ENCODE measurements around the gene CGNL1.

Gene CGNL1

DNA sequence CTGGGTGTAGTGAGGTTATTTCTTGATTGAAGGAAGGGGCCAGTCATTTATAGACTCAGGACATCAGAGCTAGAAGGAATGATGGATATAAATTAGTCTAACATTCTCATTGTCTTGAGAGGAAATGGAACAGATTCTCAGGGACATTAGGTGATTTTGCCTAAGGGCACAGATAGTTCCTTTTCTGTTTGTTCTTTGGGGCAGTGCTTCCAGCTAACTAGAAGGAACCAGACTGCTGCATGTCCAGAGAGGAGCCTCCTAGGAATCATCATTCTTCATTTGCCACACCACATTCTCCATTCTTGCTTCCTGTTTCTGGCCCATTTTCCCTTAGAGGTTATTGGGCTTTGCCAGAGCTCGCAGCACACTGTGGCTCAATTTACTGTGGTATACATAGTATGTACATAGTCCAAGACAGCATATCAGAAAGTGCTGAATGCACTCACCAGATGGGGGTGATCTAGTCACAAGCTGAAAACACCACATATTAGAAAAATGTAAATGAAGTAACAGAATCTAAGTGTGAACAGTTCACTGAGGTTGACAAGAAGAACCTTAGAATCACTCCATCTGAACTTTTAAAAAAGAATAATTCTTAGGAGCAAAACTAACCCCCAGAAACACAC, 152.7 kb downstream of the CGNL1 start:
- H3K4me1 Mint-ChIP-seq (ENCODE audit: low read depth) = no peaks in the 10 kb centered on the region
- no peaks in the 10 kb centered on the region for H3K36me3 Mint-ChIP-seq (ENCODE audit: low read depth)
- H3K4me3 Mint-ChIP-seq = no peak overlapping the region
- H3K27me3 Mint-ChIP-seq (ENCODE audit: low read depth) = peaks cover 27% of the 10 kb centered on the region
- no peaks in the 10 kb centered on the region for H3K9me3 Mint-ChIP-seq
- H3K27ac Mint-ChIP-seq = no peak overlapping the region

DNA sequence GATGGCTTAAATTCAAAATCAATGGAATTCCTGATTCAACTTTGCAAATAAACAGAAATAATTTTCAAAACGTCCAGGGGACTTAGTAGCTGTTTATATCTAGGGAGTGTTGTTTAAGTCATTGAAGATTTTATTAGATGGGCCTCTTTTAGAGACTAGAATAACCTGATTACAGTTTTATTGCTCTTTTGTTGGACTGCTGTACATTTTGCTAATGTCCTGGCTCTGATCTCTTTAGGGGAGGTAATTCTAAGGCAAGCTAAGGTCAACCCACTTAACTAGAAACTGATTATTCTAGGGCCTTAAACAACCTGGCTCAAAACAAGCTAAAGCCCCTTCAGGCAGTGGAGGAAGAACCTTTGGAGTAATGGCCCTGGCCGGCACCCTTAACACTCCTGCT, 153.4 kb downstream of the CGNL1 start:
- H3K4me3 Mint-ChIP-seq = no peak overlapping the region
- no peaks in the 10 kb centered on the region for H3K36me3 Mint-ChIP-seq (ENCODE audit: low read depth)
- H3K27ac Mint-ChIP-seq = no peak overlapping the region
- no peaks in the 10 kb centered on the region for H3K9me3 Mint-ChIP-seq
- H3K27me3 Mint-ChIP-seq (ENCODE audit: low read depth) = peaks cover 34% of the 10 kb centered on the region
- H3K4me1 Mint-ChIP-seq (ENCODE audit: low read depth) = no peaks in the 10 kb centered on the region

DNA sequence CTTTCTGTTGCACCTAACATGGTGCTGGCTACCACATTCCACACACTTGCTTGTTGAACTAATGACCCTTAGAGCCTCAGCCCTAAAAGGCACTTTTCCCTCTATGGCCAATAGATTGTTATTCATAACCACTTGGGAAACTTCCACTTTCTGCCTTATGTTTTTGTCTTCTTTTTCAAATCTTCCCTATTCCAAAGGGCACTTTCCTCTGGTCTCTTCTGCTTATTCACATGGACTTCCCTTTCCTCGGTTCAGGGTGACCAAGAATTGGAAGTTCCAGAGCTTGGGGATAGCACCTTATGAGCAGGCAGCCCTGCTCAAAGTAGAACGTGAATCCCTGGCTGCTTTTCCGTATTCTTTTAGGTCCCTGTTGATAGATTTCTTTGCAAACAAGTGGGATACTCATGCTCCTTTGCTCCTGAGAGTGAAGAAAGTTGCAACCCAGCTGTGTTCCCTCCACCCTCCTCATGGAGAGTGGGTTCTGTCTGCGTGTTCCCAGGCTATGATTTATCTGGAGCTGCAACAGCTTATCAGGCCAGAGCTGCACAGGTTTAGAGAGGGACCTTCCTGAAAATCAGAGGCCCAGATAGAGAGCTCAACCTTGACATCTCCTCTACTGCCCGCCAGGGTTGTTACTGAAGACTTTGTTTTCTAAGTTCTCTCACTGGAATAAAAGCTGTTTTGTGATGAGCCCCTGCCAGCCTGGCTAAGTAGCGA, 156.6 kb downstream of the CGNL1 start:
- Mint-ChIP-seq H3K36me3 (ENCODE audit: low read depth) (no peaks in the 10 kb centered on the region), H3K4me3 (no peak overlapping the region), H3K27ac (no peak overlapping the region), H3K4me1 (ENCODE audit: low read depth) (no peaks in the 10 kb centered on the region), H3K27me3 (ENCODE audit: low read depth) (peaks cover 34% of the 10 kb centered on the region), H3K9me3 (no peaks in the 10 kb centered on the region)

DNA sequence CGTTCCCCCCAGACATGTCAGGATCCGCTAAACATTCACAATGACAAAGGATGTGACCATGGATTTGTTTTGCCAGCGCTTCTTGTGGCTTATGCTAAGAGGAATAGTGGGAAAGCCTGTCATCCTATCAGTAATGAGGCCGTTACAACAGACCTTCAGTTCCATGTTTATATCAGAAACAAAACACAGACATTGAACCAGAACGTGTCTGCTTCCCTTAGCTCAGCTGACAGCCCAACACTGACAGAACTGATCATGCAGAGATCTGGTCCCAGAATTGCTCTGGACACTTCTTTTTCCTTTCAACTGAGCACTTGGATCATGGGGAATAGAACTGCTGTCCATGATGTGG, 157.1 kb downstream of the CGNL1 start:
- no peak overlapping the region for H3K27ac Mint-ChIP-seq
- H3K9me3 Mint-ChIP-seq = no peaks in the 10 kb centered on the region
- H3K4me1 Mint-ChIP-seq (ENCODE audit: low read depth) = no peaks in the 10 kb centered on the region
- no peak overlapping the region for H3K4me3 Mint-ChIP-seq
- H3K27me3 Mint-ChIP-seq (ENCODE audit: low read depth) = peaks cover 33% of the 10 kb centered on the region
- no peaks in the 10 kb centered on the region for H3K36me3 Mint-ChIP-seq (ENCODE audit: low read depth)

DNA sequence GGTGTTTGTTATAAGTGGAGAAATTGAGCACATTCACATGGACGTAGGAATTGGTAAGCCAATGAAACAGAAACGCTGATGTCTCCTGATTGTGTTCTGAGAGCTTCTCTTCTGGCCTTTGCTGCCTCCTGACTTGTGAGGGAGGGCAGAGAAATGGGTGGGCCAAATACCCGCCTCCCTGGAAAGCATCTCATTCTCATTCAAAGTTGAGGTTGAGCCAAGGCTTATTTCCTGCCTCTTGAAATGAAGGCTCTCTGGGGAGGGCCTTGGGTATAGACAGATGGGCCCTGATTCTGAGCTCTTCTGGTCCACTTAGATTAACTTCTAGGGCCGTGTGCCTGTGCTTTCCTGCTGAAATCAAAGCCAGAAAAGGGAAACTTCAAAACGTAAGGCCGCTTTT, 158.0 kb downstream of the CGNL1 start:
- Mint-ChIP-seq H3K9me3 (no peaks in the 10 kb centered on the region), H3K4me1 (ENCODE audit: low read depth) (no peaks in the 10 kb centered on the region), H3K27me3 (ENCODE audit: low read depth) (peaks cover 30% of the 10 kb centered on the region), H3K4me3 (no peak overlapping the region), H3K27ac (no peak overlapping the region), H3K36me3 (ENCODE audit: low read depth) (no peaks in the 10 kb centered on the region)

DNA sequence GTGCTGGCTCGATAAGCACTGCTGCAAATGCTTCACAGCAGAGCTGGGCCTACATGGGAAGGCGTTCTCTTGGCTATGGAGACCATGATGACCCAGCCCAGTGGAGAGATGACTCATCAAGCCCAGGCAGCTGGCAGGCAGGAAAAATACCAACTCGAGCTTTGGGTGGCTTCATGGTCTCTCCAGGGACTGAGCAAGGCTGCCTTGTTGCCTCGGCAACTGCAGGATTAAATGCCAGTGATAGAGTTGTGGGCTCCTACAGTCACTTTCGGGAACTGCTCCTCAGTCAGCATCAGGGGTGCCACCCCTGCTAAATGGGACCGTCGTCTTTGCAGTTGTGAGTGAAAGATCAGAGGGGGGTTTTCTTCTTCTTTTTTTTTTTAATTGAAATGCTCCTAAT, 160.8 kb downstream of the CGNL1 start:
- H3K36me3 Mint-ChIP-seq (ENCODE audit: low read depth) = no peaks in the 10 kb centered on the region
- H3K4me1 Mint-ChIP-seq (ENCODE audit: low read depth) = no peaks in the 10 kb centered on the region
- no peak overlapping the region for H3K27ac Mint-ChIP-seq
- peaks cover 13% of the 10 kb centered on the region for H3K27me3 Mint-ChIP-seq (ENCODE audit: low read depth)
- H3K4me3 Mint-ChIP-seq = no peak overlapping the region
- peaks cover 3% of the 10 kb centered on the region for H3K9me3 Mint-ChIP-seq

DNA sequence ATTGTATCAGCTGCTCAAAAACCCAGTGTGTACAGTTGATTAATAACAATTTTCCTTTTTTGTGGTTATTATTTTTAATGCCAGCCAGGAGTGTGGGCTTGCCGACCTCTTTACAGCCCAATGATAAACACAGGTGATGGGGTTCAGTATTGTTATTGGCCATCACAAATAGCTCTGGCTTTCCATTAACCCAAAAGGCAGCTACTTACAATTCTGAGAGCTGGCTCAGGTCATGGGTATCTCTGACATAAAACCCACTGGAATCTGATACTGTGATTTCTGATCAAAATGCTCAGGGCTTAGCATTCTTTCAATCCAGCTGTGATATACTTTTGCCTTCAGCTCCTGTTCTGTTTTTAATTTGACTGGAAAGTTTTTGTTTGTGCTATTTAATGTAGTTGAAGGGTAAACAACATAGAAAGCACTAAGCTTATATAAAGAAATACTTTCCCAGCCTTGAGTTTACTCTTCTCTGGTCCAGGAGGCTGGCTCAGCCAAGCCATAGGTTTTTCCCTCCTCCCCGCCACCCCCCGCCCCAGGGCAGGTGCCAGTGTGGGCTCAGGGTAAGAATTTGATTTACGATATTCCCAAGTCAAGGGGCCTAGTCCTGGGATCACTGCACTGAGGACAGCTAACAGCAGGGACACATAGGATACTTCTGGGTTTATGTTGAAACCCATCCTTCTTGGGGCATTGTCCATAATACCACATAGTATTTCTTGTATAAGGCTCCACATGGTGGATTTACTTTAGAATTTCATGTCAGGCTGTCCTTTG, 161.4 kb downstream of the CGNL1 start:
- no peaks in the 10 kb centered on the region for H3K36me3 Mint-ChIP-seq (ENCODE audit: low read depth)
- peaks cover 9% of the 10 kb centered on the region for H3K27me3 Mint-ChIP-seq (ENCODE audit: low read depth)
- H3K4me1 Mint-ChIP-seq (ENCODE audit: low read depth) = no peaks in the 10 kb centered on the region
- H3K27ac Mint-ChIP-seq = no peak overlapping the region
- peaks cover 3% of the 10 kb centered on the region for H3K9me3 Mint-ChIP-seq
- no peak overlapping the region for H3K4me3 Mint-ChIP-seq

DNA sequence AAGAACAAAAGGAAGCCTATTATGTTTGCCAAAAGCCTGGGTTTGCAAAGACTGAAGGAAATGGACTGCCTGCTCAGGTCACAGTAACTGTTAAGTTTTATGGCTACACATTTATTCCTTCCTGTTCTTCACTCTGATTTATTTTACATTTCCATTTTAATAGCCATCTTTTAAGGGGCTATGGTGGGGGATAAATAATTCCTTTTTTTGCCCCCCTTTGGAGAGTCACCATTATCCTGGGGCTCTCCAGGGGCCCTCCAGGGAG, 161.9 kb downstream of the CGNL1 start:
- peaks cover 9% of the 10 kb centered on the region for H3K27me3 Mint-ChIP-seq (ENCODE audit: low read depth)
- no peak overlapping the region for H3K27ac Mint-ChIP-seq
- H3K9me3 Mint-ChIP-seq = peaks cover 3% of the 10 kb centered on the region
- H3K4me3 Mint-ChIP-seq = no peak overlapping the region
- H3K4me1 Mint-ChIP-seq (ENCODE audit: low read depth) = no peaks in the 10 kb centered on the region
- H3K36me3 Mint-ChIP-seq (ENCODE audit: low read depth) = no peaks in the 10 kb centered on the region

DNA sequence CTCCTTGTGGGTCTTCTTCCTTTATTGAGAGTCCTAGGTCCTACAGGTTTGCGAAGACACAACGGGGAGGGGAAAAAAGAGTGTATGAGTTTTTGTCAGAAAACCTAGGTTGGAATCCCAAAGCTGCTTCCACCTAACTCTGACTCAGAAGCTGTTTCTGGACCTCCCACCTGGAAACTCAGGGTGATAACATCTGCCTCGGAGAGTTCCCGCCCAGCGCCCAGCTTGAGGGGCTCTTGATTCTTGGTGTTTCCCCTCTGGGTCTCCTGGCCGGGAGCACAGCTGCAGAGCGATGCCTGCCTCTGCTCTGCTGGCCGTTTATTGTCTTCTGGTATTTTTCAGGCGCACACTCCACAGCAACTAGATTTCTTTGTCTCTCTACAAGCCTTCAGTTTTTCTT, 162.5 kb downstream of the CGNL1 start:
- H3K27ac Mint-ChIP-seq = no peak overlapping the region
- no peaks in the 10 kb centered on the region for H3K36me3 Mint-ChIP-seq (ENCODE audit: low read depth)
- no peaks in the 10 kb centered on the region for H3K4me1 Mint-ChIP-seq (ENCODE audit: low read depth)
- peaks cover 9% of the 10 kb centered on the region for H3K27me3 Mint-ChIP-seq (ENCODE audit: low read depth)
- no peak overlapping the region for H3K4me3 Mint-ChIP-seq
- H3K9me3 Mint-ChIP-seq = peaks cover 3% of the 10 kb centered on the region

DNA sequence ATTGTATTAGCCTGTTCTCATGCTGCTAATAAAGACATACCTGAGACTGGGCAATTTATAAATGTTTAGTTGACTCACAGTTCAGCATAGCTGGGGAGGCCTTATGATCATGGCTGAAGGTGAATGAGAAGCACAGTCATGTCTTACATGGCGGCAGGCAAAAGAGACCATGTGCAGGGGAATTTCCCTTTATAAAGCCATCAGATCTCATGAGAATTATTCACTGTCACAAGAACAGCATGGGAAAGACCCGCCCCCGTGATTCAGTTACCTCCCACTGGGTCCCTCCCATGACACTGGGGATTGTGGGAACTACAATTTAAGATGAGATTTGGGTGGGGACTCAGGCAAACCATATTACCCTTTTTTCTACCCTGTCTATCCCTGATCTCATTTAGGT, 163.9 kb downstream of the CGNL1 start:
- H3K36me3 Mint-ChIP-seq (ENCODE audit: low read depth) = no peaks in the 10 kb centered on the region
- peaks cover 3% of the 10 kb centered on the region for H3K9me3 Mint-ChIP-seq
- H3K27me3 Mint-ChIP-seq (ENCODE audit: low read depth) = no peaks in the 10 kb centered on the region
- no peak overlapping the region for H3K4me3 Mint-ChIP-seq
- H3K27ac Mint-ChIP-seq = no peak overlapping the region
- no peaks in the 10 kb centered on the region for H3K4me1 Mint-ChIP-seq (ENCODE audit: low read depth)

DNA sequence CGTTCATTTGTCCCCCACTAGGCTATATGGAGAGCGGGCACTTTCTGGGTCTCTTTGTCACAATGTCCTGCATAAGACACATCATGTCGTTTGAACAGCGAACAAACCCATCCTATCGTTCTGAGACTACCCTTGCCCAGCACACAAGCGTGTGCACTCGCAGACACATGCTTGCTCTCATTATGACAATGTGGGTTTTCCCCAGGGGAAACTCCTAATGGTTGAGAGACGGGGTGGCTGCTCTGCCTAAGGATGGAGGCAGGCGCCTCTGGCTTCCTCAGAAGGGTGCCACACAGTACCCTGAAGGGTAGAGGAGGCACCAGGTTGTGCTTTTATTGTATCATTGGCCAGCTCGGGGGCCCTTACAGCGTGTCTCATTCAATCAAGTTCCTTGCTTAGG, 164.4 kb downstream of the CGNL1 start:
- no peak overlapping the region for H3K4me3 Mint-ChIP-seq
- peaks cover 3% of the 10 kb centered on the region for H3K9me3 Mint-ChIP-seq
- H3K4me1 Mint-ChIP-seq (ENCODE audit: low read depth) = no peaks in the 10 kb centered on the region
- no peaks in the 10 kb centered on the region for H3K36me3 Mint-ChIP-seq (ENCODE audit: low read depth)
- no peak overlapping the region for H3K27ac Mint-ChIP-seq
- no peaks in the 10 kb centered on the region for H3K27me3 Mint-ChIP-seq (ENCODE audit: low read depth)

DNA sequence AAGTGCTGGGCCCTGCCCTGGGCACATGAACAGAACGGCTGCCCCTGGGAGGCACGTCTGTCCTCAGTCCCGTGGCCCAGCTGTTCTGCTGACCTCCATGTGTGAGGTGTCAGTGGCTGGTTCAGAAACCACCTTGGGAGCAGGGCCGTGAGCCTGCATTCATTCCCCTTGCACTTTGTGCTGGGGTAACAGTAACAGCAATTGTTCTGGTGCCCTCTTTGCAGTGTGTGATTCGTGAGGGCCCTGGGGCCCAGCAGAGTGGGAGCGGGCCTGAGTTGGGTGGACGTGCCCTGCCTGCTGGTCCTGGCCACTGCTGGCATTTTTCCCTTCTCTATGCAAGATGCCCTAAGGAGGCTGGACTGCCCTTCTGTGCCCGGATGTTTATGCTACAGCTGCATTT, 165.0 kb downstream of the CGNL1 start:
- Mint-ChIP-seq H3K27ac (no peak overlapping the region), H3K4me3 (no peak overlapping the region), H3K4me1 (ENCODE audit: low read depth) (no peaks in the 10 kb centered on the region)

DNA sequence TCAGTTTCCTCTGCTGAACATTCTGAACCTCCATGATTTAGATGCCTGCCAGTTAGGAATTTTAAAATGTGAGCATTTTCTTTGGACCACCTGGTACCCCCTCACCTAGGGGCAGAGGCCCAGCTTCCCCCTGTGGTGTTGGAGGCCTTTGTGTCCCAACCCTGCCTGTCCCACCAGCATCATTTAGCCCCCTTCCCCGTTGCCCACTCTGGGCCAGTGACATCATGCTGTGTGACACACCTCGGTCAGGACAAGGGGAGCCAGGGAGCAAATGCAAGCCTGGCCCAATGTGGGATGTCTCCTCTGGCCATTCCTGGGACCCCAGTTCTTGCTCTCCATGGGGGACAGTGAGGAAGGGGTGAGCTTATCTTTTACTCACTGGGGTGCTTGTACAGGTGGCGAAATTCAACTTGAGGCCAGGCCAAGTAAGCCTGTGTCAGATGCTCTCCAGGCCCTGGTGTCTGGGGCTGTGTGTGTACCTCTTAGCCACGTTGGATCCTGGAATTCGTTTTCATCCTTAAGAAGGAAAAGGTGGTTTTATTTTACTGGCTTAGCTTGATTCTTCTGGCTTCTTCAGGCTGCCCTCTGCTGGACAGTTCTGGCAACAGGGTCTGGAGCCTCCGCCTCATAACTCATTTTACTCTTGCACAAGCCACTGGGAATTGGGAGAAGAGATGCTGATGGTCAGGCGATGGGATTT, 165.7 kb downstream of the CGNL1 start:
- Mint-ChIP-seq H3K27ac (no peak overlapping the region), H3K9me3 (peaks cover 3% of the 10 kb centered on the region), H3K4me3 (no peak overlapping the region), H3K27me3 (ENCODE audit: low read depth) (no peaks in the 10 kb centered on the region), H3K36me3 (ENCODE audit: low read depth) (no peaks in the 10 kb centered on the region), H3K4me1 (ENCODE audit: low read depth) (no peaks in the 10 kb centered on the region)

More for the DNA sequence above, 165.0 kb downstream of the CGNL1 start:
- peaks cover 3% of the 10 kb centered on the region for H3K9me3 Mint-ChIP-seq
- H3K27me3 Mint-ChIP-seq (ENCODE audit: low read depth) = no peaks in the 10 kb centered on the region
- no peaks in the 10 kb centered on the region for H3K36me3 Mint-ChIP-seq (ENCODE audit: low read depth)

DNA sequence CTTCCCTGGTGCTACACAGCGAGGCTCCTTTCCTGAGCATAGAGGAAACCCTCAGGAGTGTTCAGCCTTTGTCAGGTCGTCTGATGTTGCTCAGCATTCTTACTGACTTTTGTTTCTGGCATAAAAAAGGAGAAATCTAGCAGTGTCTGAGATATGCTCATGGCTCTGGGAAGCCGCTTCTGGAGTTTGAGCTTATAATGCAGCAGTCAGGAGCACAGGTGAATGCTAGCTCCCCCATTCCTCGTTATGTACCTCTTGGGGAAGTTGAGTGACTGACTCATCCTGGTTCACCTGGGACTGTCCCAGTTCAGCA, 166.2 kb downstream of the CGNL1 start:
- no peaks in the 10 kb centered on the region for H3K36me3 Mint-ChIP-seq (ENCODE audit: low read depth)

More for the DNA sequence above, 166.2 kb downstream of the CGNL1 start:
- no peaks in the 10 kb centered on the region for H3K4me1 Mint-ChIP-seq (ENCODE audit: low read depth)
- H3K27me3 Mint-ChIP-seq (ENCODE audit: low read depth) = no peaks in the 10 kb centered on the region
- H3K4me3 Mint-ChIP-seq = no peak overlapping the region
- no peak overlapping the region for H3K27ac Mint-ChIP-seq
- peaks cover 3% of the 10 kb centered on the region for H3K9me3 Mint-ChIP-seq
